HEK293 (cell line): ENCODE results near the gene PIP5K1B.

Experiments used
- CTCF ChIP-seq: fragments of 450-650 bp; formaldehyde crosslinking; IDR thresholded peaks from 2 replicates; pipeline ENCODE4 v1.5.1; 2016; ENCODE audit warnings: missing biosample characterization, missing genetic modification characterization
- MYNN ChIP-seq: fragments of 450-650 bp; formaldehyde crosslinking; IDR thresholded peaks from 2 replicates; pipeline ENCODE4 v1.5.1; 2016; ENCODE audit warnings: missing biosample characterization, missing genetic modification characterization, borderline replicate concordance
- RBAK ChIP-seq: fragments of 450-650 bp; formaldehyde crosslinking; IDR thresholded peaks from 2 replicates; pipeline ENCODE4 v1.5.1; 2016; ENCODE audit warnings: missing biosample characterization, missing genetic modification characterization
- REST ChIP-seq: fragments of 450-650 bp; formaldehyde crosslinking; IDR thresholded peaks from 2 replicates; pipeline ENCODE4 v1.5.1; 2016; ENCODE audit warnings: missing biosample characterization, missing genetic modification characterization
- TCF7L2 ChIP-seq: IDR thresholded peaks from 2 replicates; pipeline ENCODE4 v1.6.1; 2011; ENCODE audit warnings: low read depth, mild to moderate bottlenecking, inconsistent platforms, low read length, moderate library complexity, borderline replicate concordance
- ZNF221 ChIP-seq: fragments of 450-650 bp; formaldehyde crosslinking; IDR thresholded peaks from 2 replicates; pipeline ENCODE4 v1.5.1; 2017; ENCODE audit warnings: missing biosample characterization, missing genetic modification characterization, borderline replicate concordance
- ZNF24 ChIP-seq: fragments of 450-650 bp; formaldehyde crosslinking; IDR thresholded peaks from 2 replicates; pipeline ENCODE4 v1.5.1; 2016; ENCODE audit warnings: missing biosample characterization, missing genetic modification characterization
- ZNF274 ChIP-seq, 2 experiments: fragments of 200-500 bp in 1 of 2; fragments of 450-650 bp in 1 of 2; sonication (Bioruptor generic) in 1 of 2; formaldehyde crosslinking in 1 of 2; IDR thresholded peaks; 2 replicates each; pipeline versions ENCODE4 v1.5.1 to v1.6.1; 2014 to 2016; ENCODE audit warnings: borderline replicate concordance in 1 of 2, inconsistent platforms in 1 of 2, low read length in 1 of 2, missing biosample characterization in 1 of 2, missing genetic modification characterization in 1 of 2
- ZNF292 ChIP-seq: fragments of 450-650 bp; formaldehyde crosslinking; IDR thresholded peaks from 2 replicates; pipeline ENCODE4 v1.5.1; 2016; ENCODE audit warnings: low read depth, missing biosample characterization, missing genetic modification characterization, borderline replicate concordance
- ZNF311 ChIP-seq: fragments of 450-650 bp; formaldehyde crosslinking; IDR thresholded peaks from 2 replicates; pipeline ENCODE4 v1.5.1; 2017; ENCODE audit warnings: missing biosample characterization, missing genetic modification characterization, borderline replicate concordance
- ZNF449 ChIP-seq: fragments of 450-650 bp; formaldehyde crosslinking; IDR thresholded peaks from 2 replicates; pipeline ENCODE4 v1.5.1; 2017; ENCODE audit warnings: missing biosample characterization, mild to moderate bottlenecking, missing genetic modification characterization, moderate library complexity
- ZNF776 ChIP-seq: fragments of 450-650 bp; formaldehyde crosslinking; IDR thresholded peaks from 2 replicates; pipeline ENCODE4 v1.5.0; 2017; ENCODE audit warnings: missing biosample characterization, missing genetic modification characterization, borderline replicate concordance

GRCh38 chr9:68999393-69000105 lies 294.5 kb downstream of the PIP5K1B start:
- TF ChIP-seq REST (tag by site-specific recombination) (no peak), CTCF (tag by site-specific recombination) (peak; percentile 86), ZNF24 (tag by site-specific recombination) (no peak), ZNF274 (IDR thresholded peaks at IDR 0.05; ENCODE audit: low read length) (no peak), ZNF274 (tag by site-specific recombination; IDR thresholded peaks at IDR 0.05; ENCODE audit: borderline replicate concordance) (no peak), TCF7L2 (no peak), ZNF776 (no peak), ZNF292 (no peak), ZNF449 (tag by site-specific recombination) (no peak), RBAK (no peak), MYNN (tag by site-specific recombination) (no peak), ZNF221 (tag by site-specific recombination) (no peak), ZNF311 (no peak)
